Measurements from ENCODE around the gene GREM2. TPM values are rescaled to one million over a fixed set of nuclear protein-coding genes. Genes with fewer than 3 reads are reported as not detected.

GREM2 gene
- total and polyA plus RNA-seq, 2 experiments from 2014 or later: 0.18 to 0.21 TPM

- Mint-ChIP-seq H3K9me3 (no peaks in the 10 kb centered on the region), H3K4me1 (no peaks in the 10 kb centered on the region), H3K4me3 (no peak overlapping the region), H3K36me3 (ENCODE audit: low read depth) (no peaks in the 10 kb centered on the region), H3K27ac (no peak overlapping the region), H3K27me3 (ENCODE audit: insufficient read depth, low read depth, poor library complexity) (peaks cover 7% of the 10 kb centered on the region)
- Histone ChIP-seq H3K9me2 (ENCODE audit: insufficient read depth) (no peaks in the 10 kb centered on the region), H3K79me2 (replicated peaks; ENCODE audit: insufficient read depth) (no peaks in the 10 kb centered on the region), H3K27ac (ENCODE audit: low read depth) (no peak overlapping the region), H3K36me3 (ENCODE audit: insufficient read depth) (no peaks in the 10 kb centered on the region), H3F3A (replicated peaks; ENCODE audit: low read depth) (no peaks in the 10 kb centered on the region), H3K27me3 (ENCODE audit: insufficient read depth) (no peaks in the 10 kb centered on the region), H3K4me1 (ENCODE audit: insufficient read depth) (no peaks in the 10 kb centered on the region), H2AFZ (no peak overlapping the region), H4K20me1 (replicated peaks; ENCODE audit: insufficient read depth) (no peaks in the 10 kb centered on the region), H3K4me3 (no peak overlapping the region), H3K4me2 (no peak overlapping the region)
- DNase-seq (ENCODE audit: low spot score) (no peak), ATAC-seq (no peak)
- no peak for TF ChIP-seq STAT1 (IDR thresholded peaks at IDR 0.05; ENCODE audit: unreplicated experiment)
- no peak for TF ChIP-seq EZH2 (IDR thresholded peaks at IDR 0.05; ENCODE audit: low read depth, unreplicated experiment)
- TF ChIP-seq, protein P1, sequence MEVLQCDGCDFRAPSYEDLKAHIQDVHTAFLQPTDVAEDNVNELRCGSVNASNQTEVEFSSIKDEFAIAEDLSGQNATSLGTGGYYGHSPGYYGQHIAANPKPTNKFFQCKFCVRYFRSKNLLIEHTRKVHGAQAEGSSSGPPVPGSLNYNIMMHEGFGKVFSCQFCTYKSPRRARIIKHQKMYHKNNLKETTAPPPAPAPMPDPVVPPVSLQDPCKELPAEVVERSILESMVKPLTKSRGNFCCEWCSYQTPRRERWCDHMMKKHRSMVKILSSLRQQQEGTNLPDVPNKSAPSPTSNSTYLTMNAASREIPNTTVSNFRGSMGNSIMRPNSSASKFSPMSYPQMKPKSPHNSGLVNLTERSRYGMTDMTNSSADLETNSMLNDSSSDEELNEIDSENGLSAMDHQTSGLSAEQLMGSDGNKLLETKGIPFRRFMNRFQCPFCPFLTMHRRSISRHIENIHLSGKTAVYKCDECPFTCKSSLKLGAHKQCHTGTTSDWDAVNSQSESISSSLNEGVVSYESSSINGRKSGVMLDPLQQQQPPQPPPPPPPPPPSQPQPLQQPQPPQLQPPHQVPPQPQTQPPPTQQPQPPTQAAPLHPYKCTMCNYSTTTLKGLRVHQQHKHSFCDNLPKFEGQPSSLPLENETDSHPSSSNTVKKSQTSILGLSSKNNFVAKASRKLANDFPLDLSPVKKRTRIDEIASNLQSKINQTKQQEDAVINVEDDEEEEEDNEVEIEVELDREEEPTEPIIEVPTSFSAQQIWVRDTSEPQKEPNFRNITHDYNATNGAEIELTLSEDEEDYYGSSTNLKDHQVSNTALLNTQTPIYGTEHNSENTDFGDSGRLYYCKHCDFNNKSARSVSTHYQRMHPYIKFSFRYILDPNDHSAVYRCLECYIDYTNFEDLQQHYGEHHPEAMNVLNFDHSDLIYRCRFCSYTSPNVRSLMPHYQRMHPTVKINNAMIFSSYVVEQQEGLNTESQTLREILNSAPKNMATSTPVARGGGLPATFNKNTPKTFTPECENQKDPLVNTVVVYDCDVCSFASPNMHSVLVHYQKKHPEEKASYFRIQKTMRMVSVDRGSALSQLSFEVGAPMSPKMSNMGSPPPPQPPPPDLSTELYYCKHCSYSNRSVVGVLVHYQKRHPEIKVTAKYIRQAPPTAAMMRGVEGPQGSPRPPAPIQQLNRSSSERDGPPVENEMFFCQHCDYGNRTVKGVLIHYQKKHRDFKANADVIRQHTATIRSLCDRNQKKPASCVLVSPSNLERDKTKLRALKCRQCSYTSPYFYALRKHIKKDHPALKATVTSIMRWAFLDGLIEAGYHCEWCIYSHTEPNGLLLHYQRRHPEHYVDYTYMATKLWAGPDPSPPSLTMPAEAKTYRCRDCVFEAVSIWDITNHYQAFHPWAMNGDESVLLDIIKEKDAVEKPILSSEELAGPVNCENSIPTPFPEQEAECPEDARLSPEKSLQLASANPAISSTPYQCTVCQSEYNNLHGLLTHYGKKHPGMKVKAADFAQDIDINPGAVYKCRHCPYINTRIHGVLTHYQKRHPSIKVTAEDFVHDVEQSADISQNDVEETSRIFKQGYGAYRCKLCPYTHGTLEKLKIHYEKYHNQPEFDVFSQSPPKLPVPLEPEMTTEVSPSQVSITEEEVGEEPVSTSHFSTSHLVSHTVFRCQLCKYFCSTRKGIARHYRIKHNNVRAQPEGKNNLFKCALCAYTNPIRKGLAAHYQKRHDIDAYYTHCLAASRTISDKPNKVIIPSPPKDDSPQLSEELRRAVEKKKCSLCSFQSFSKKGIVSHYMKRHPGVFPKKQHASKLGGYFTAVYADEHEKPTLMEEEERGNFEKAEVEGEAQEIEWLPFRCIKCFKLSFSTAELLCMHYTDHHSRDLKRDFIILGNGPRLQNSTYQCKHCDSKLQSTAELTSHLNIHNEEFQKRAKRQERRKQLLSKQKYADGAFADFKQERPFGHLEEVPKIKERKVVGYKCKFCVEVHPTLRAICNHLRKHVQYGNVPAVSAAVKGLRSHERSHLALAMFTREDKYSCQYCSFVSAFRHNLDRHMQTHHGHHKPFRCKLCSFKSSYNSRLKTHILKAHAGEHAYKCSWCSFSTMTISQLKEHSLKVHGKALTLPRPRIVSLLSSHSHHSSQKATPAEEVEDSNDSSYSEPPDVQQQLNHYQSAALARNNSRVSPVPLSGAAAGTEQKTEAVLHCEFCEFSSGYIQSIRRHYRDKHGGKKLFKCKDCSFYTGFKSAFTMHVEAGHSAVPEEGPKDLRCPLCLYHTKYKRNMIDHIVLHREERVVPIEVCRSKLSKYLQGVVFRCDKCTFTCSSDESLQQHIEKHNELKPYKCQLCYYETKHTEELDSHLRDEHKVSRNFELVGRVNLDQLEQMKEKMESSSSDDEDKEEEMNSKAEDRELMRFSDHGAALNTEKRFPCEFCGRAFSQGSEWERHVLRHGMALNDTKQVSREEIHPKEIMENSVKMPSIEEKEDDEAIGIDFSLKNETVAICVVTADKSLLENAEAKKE (CRISPR knock-in tag; IDR thresholded peaks at IDR 0.05): no peak
- TF ChIP-seq EZH2phosphoT487 (IDR thresholded peaks at IDR 0.05; ENCODE audit: unreplicated experiment): no peak
- no peak for TF ChIP-seq CREB1 (CRISPR knock-in tag; IDR thresholded peaks at IDR 0.05; ENCODE audit: low read depth)
- no peak for TF ChIP-seq ZNF331 (CRISPR knock-in tag; IDR thresholded peaks at IDR 0.05; ENCODE audit: low read depth)
- no peak for TF ChIP-seq NANOG (IDR thresholded peaks at IDR 0.05; ENCODE audit: borderline replicate concordance)
- no peak for TF ChIP-seq ZNF114 (CRISPR knock-in tag; IDR thresholded peaks at IDR 0.05)
- no peak for TF ChIP-seq JUNB (IDR thresholded peaks at IDR 0.05; ENCODE audit: unreplicated experiment)
- no peak for TF ChIP-seq POLR2AphosphoS5 (IDR thresholded peaks at IDR 0.05; ENCODE audit: low read depth)
- TF ChIP-seq, protein P2, sequence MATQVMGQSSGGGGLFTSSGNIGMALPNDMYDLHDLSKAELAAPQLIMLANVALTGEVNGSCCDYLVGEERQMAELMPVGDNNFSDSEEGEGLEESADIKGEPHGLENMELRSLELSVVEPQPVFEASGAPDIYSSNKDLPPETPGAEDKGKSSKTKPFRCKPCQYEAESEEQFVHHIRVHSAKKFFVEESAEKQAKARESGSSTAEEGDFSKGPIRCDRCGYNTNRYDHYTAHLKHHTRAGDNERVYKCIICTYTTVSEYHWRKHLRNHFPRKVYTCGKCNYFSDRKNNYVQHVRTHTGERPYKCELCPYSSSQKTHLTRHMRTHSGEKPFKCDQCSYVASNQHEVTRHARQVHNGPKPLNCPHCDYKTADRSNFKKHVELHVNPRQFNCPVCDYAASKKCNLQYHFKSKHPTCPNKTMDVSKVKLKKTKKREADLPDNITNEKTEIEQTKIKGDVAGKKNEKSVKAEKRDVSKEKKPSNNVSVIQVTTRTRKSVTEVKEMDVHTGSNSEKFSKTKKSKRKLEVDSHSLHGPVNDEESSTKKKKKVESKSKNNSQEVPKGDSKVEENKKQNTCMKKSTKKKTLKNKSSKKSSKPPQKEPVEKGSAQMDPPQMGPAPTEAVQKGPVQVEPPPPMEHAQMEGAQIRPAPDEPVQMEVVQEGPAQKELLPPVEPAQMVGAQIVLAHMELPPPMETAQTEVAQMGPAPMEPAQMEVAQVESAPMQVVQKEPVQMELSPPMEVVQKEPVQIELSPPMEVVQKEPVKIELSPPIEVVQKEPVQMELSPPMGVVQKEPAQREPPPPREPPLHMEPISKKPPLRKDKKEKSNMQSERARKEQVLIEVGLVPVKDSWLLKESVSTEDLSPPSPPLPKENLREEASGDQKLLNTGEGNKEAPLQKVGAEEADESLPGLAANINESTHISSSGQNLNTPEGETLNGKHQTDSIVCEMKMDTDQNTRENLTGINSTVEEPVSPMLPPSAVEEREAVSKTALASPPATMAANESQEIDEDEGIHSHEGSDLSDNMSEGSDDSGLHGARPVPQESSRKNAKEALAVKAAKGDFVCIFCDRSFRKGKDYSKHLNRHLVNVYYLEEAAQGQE (IDR thresholded peaks at IDR 0.05; ENCODE audit: unreplicated experiment): no peak
- TF ChIP-seq, protein P3, sequence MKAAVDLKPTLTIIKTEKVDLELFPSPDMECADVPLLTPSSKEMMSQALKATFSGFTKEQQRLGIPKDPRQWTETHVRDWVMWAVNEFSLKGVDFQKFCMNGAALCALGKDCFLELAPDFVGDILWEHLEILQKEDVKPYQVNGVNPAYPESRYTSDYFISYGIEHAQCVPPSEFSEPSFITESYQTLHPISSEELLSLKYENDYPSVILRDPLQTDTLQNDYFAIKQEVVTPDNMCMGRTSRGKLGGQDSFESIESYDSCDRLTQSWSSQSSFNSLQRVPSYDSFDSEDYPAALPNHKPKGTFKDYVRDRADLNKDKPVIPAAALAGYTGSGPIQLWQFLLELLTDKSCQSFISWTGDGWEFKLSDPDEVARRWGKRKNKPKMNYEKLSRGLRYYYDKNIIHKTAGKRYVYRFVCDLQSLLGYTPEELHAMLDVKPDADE (IDR thresholded peaks at IDR 0.05): no peak
- TF ChIP-seq, protein P4, sequence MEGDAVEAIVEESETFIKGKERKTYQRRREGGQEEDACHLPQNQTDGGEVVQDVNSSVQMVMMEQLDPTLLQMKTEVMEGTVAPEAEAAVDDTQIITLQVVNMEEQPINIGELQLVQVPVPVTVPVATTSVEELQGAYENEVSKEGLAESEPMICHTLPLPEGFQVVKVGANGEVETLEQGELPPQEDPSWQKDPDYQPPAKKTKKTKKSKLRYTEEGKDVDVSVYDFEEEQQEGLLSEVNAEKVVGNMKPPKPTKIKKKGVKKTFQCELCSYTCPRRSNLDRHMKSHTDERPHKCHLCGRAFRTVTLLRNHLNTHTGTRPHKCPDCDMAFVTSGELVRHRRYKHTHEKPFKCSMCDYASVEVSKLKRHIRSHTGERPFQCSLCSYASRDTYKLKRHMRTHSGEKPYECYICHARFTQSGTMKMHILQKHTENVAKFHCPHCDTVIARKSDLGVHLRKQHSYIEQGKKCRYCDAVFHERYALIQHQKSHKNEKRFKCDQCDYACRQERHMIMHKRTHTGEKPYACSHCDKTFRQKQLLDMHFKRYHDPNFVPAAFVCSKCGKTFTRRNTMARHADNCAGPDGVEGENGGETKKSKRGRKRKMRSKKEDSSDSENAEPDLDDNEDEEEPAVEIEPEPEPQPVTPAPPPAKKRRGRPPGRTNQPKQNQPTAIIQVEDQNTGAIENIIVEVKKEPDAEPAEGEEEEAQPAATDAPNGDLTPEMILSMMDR (conservative IDR thresholded peaks at IDR 0.05; ENCODE audit: low read depth in 2 of 2): no peak
Observed at GRCh38 chr1:240511789-240512188, 100.2 kb downstream of the GREM2 start.
